ENCODE data around the gene SALL4. TPM values are rescaled to one million over a fixed set of nuclear protein-coding genes. Genes with fewer than 3 reads are reported as not detected.

Gene SALL4
- total and polyA plus RNA-seq, 9 of the 15 experiments (the other 6 are each of a cell fraction or from before 2014, with no cell fraction given), result 0.03 to 0.07 TPM; not detected in 7

GRCh38 chr20:51736947-51737346 lies 65.4 kb downstream of the SALL4 start (continued):
- no peak for TF ChIP-seq CHD7 (IDR thresholded peaks at IDR 0.05; ENCODE audit: low read depth, low read length)
- TF ChIP-seq SRSF7 (optimal IDR thresholded peaks at IDR 0.05; ENCODE audit: low read depth, low read length), result no peak
- TF ChIP-seq ZNF561 (CRISPR knock-in tag; conservative IDR thresholded peaks at IDR 0.05), result no peak
- no peak for TF ChIP-seq POLR2A (conservative IDR thresholded peaks at IDR 0.05)
- TF ChIP-seq NFRKB (IDR thresholded peaks at IDR 0.05; ENCODE audit: low read depth), result no peak

Measured in K562 (cell line).